ENCODE results near the gene ADCY5.

GRCh38 chr3:123272547-123272946 is 176.3 kb downstream of the ADCY5 start:
- TF ChIP-seq CTCF (IDR thresholded peaks at IDR 0.05), result no peak
- no peak for TF ChIP-seq POLR2A (IDR thresholded peaks at IDR 0.05)

Measured in Peyer's patch (tissue), 4 donors.